Mammary epithelial cell (primary cell): Measurements from ENCODE around the gene ZGPAT.

Source experiments
- CTCF ChIP-seq, 2 donors: IDR thresholded peaks in 1 of 2; conservative IDR thresholded peaks in 1 of 2; 2 replicates each; pipeline ENCODE4 v1.5.1; 2011 to 2012; ENCODE audit warnings: inconsistent platforms in 2 of 2, low read length in 2 of 2, mild to moderate bottlenecking in 2 of 2, control low read depth in 1 of 2, low read depth in 1 of 2; ENCODE audit not compliant: insufficient read depth in 1 of 2; ENCODE audit errors: extremely low read depth in 1 of 2
- EZH2 ChIP-seq: IDR thresholded peaks from 2 replicates; pipeline ENCODE4 v1.6.1; 2012; ENCODE audit warnings: low read length, inconsistent platforms, borderline replicate concordance

GRCh38 chr20:63698739-63699465 lies 8.9 kb upstream of the ZGPAT start:
- TF ChIP-seq CTCF (conservative IDR thresholded peaks at IDR 0.05 in 1 of 2, IDR thresholded peaks at IDR 0.05 in 1 of 2; ENCODE audit: extremely low read depth in 1 of 2, insufficient read depth in 1 of 2, low read depth in 1 of 2, low read length in 2 of 2) (no peak), EZH2 (no peak)
